ENCODE measurements around the gene LSM3. TPM values are rescaled to one million over a fixed set of nuclear protein-coding genes. Genes with fewer than 3 reads are reported as not detected.

LSM3 gene
- total RNA-seq, 1 donor from 2014 or later = 24.9 TPM

GRCh38 chr3:14245822-14246221, 67.2 kb downstream of the LSM3 start:
- H3K4me3 ChIP-seq (ENCODE audit: low read depth, low read length) = no peak overlapping the region
- DNase-seq (ENCODE audit: low read depth) = no peak
- no peak for TF ChIP-seq CTCF (conservative IDR thresholded peaks at IDR 0.05; ENCODE audit: low read depth, low read length)

- no peak for TF ChIP-seq CTCF (conservative IDR thresholded peaks at IDR 0.05; ENCODE audit: low read depth, low read length)
- H3K4me3 ChIP-seq (ENCODE audit: low read depth, low read length) = no peak overlapping the region
- no peak for DNase-seq (ENCODE audit: low read depth)
These were observed 67.8 kb downstream of the LSM3 start for GRCh38 chr3:14246414-14246813.

GRCh38 chr3:14248477-14248848, 69.8 kb downstream of the LSM3 start:
- TF ChIP-seq CTCF (conservative IDR thresholded peaks at IDR 0.05; ENCODE audit: low read depth, low read length) = no peak
- no peak overlapping the region for H3K4me3 ChIP-seq (ENCODE audit: low read depth, low read length)
- no peak for DNase-seq (ENCODE audit: low read depth)

- H3K4me3 ChIP-seq (ENCODE audit: low read depth, low read length) = no peak overlapping the region
These were observed 70.4 kb downstream of the LSM3 start for GRCh38 chr3:14248849-14249523.

More at GRCh38 chr3:14248849-14249523, 70.4 kb downstream of the LSM3 start:
- no peak for DNase-seq (ENCODE audit: low read depth)
- no peak for TF ChIP-seq CTCF (conservative IDR thresholded peaks at IDR 0.05; ENCODE audit: low read depth, low read length)

Other genes with a start within 250 kb of the LSM3 start
- 16.5 and 29.4 TPM in 2 replicates for gene CHCHD4, start 53.9 kb upstream of the LSM3 start, total RNA-seq
- 56.3 and 58.6 TPM in 2 replicates for gene TMEM43, start 53.8 kb upstream of the LSM3 start, total RNA-seq
- 16.6 and 27.8 TPM in 2 replicates for gene XPC, start 216 bp upstream of the LSM3 start, total RNA-seq
- gene SLC6A6, start 223.8 kb downstream of the LSM3 start, total RNA-seq = 24.2 and 27.9 TPM in 2 replicates

All from epithelial cell of proximal tubule (primary cell).